ENCODE data around the gene NFYC.

DNA sequence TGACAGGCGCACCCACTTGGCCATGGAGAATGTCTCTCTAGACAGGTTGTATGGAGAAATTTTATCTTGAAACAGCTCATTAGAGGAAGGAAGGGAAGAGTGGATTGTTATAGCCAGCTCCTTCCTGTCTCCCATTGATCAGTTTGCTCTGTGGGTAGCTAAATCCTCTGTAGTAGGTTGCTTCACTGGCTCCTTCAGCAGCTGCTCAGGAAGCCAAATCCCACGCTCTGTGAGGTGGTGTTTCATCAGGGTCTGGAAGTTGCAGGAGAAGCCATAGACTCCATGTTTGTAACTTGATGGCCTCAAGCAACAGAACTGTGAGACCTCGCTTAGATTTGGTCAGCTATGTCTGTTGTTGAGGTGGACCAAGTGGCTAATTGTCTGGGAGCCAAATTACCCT is 6.8 kb upstream of the NFYC start:
- TF ChIP-seq CTCF (IDR thresholded peaks at IDR 0.05), result no peak
- no peak for TF ChIP-seq POLR2A (IDR thresholded peaks at IDR 0.05)
